GM13976 (cell line): ENCODE results near the gene RBM6.

Experiments used
- DNase-seq: peaks from one replicate; pipeline ENCODE4 v3.0.0; 2012; ENCODE audit warnings: low spot score
- in situ Hi-C: fragments of 300-500 bp; cut with MboI; formaldehyde crosslinking; loops from one replicate; pipeline ENCODE4 v1.12.0; 2022; ENCODE audit warnings: low sequenced_read_pairs, mixed read lengths, inconsistent platforms; ENCODE audit not compliant: unreplicated experiment
- TF ChIP-seq, protein P1 (sequence below): IDR thresholded peaks from 2 replicates; pipeline ENCODE4 v1.5.1; 2012; ENCODE audit warnings: borderline replicate concordance, mild to moderate bottlenecking; ENCODE audit not compliant: insufficient read depth; ENCODE audit errors: extremely low read depth, missing control alignments, control extremely low read depth

RBM6 gene

DNA sequence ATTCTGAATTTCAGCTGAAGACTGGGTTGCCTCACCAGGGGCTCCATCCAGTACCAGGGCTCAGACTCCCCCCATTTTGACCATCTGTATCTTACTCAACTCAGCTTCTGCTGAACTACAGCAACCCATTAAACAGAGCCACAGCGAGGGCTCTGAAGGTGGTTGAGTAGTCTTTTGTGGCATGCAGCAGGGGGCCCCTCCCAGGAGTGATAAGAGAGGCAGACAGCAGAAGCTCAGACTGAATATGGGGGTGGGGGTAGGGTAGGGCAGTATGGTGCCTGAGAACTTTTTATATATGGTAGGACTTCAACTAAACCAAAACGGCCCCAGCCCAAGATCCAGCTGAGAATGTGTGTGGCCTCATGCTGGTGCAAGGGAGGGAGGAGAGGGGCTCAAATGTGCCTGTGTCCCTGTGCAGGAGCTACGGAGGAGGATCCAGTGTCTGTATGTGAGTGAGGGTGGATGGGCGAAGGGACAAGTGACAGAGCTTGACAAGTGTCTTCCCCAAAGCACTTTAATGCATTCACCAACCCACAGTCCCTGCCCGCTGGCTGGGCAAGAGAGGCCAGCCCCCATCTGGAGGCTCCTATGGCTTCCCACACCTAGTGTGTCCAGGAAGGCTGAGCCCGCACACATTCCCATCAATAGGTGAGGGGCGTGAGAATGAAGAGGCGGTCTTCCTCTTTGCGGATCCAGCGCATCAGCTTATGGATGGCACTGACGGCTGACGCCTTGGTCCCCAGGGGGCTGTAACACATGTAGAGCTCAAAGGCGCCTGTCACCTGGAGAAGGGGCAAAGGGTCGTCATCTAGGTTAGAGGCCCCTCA, 31.4 kb upstream of the RBM6 start:
- TF ChIP-seq, protein P1, sequence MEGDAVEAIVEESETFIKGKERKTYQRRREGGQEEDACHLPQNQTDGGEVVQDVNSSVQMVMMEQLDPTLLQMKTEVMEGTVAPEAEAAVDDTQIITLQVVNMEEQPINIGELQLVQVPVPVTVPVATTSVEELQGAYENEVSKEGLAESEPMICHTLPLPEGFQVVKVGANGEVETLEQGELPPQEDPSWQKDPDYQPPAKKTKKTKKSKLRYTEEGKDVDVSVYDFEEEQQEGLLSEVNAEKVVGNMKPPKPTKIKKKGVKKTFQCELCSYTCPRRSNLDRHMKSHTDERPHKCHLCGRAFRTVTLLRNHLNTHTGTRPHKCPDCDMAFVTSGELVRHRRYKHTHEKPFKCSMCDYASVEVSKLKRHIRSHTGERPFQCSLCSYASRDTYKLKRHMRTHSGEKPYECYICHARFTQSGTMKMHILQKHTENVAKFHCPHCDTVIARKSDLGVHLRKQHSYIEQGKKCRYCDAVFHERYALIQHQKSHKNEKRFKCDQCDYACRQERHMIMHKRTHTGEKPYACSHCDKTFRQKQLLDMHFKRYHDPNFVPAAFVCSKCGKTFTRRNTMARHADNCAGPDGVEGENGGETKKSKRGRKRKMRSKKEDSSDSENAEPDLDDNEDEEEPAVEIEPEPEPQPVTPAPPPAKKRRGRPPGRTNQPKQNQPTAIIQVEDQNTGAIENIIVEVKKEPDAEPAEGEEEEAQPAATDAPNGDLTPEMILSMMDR, result no peak
- DNase-seq, result no peak
- in situ Hi-C loops, result no loop called here

DNA sequence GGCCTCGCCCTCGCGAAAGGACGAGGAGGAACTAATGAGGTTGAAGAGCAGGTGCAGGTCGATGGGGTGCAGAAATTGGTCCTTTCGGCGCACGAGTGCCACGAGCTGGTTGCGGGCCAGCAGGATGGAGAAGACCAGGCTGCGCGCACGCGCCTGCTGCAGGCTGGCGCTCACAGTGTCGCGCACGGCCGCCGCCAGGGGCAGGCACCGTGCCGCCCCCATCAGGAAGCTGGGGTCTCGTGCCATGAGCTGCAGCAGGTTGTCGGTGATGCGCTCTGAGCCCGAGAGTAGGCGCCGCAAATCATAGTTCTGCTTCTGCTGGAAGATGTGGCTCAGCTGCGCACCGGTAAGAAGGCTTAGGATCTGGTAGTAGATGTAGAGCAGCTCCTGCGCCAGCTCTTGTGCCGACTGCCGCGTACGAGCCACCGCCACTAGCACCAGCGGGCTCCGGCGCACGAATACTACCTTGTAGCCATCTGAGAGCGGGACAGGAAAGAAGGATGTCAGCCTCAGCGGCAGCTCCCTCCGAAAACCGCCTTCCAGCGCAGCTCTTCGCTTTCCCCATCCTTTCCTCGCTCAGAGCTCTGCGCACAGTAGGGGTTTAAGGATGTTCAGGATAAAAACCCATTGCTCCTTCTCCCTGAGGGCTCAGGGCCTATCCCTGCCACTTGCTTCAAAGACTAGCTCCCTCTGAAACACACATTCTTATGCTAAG, 29.4 kb upstream of the RBM6 start:
- TF ChIP-seq, protein P1, result no peak
- in situ Hi-C loops, result no loop called here
- peak; percentile 2 for DNase-seq

DNA sequence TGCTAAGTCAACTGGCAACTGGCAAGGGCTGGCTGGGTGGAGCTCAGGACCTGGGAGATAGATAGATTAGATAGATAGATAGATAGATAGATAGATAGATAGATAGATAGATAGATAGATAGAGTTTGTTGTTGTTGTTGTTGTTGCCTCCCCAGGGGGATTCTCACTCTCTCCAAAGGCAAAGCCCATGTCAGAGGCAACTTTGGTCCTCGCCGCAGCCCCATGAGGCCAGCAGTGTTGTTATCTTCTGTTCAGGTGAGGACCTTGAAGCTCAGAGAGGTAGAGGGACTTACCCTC, 28.9 kb upstream of the RBM6 start:
- TF ChIP-seq, protein P1, result no peak
- DNase-seq, result no peak
- in situ Hi-C loops, result no loop called here

DNA sequence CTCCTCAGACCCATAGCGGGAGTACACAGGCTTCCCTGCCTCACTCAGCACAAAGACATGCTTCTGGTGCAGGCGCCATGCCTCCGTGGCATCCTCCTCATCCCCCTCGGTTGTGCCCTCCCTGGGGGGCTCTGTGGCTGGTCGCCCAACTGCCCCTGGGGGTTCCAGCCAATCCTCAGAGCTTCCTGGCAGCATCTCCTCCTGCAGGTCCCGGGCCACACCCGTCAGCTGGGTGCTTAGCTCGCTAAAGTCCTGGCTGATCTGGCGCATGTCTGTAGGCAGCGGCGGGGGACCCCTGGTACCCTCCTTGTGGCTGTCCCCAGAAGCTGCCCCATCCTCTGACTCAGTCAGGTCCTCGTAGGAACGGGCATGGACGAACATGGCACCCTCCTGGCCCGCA, 28.3 kb upstream of the RBM6 start:
- TF ChIP-seq, protein P1, result no peak
- in situ Hi-C loops, result no loop called here
- no peak for DNase-seq

DNA sequence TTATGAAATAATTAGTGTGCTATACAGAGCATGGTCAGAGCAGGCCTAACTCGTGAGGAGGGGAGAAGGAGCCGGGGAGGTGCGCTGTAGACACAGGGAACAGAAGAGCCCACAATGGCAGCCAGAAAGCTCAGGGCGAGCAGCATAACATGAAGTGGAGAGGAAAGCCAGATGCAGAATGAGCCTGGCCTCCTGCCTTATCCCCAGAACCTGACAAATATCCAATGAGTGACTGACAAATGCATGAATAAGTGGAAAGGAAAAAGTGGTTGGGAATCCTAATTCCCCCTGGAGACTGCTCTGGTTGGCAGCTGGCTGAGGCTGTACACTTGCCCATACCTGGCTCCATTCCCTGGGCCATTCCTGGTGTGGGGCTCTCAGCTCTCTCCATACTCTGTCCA, 27.1 kb upstream of the RBM6 start:
- in situ Hi-C loops, result no loop called here
- TF ChIP-seq, protein P1, result no peak
- no peak for DNase-seq

DNA sequence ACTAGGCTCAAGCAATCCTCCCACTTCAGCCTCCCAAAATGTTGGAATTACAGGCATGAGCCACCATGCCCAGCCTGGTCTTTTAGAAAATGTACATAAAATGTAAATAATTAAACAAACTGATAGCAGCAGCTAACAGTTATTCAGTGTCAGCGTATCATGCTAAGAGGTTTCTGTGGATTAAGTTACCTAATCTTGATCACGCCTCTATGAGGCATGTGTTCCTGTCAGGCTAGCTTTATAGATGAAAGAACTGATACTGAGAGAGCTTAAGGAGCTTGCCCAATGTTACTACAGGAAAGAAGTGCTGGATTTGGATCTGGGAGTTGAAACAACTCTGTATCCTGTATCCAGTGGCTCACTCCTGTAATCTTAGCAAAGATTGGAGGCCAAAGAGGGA, 25.0 kb upstream of the RBM6 start:
- DNase-seq, result no peak
- in situ Hi-C loops, result no loop called here
- TF ChIP-seq, protein P1, result no peak
